HepG2 (cell line): ENCODE data around the gene VAMP4.

Source experiments
- CTCF ChIP-seq: sonication (generic); formaldehyde crosslinking; IDR thresholded peaks from 2 replicates; pipeline ENCODE4 v1.5.0; 2020; ENCODE audit warnings: mild to moderate bottlenecking, missing genetic modification reagents, moderate library complexity
- HDAC6 ChIP-seq: fragments of 200-600 bp; sonication (generic); IDR thresholded peaks from 2 replicates; pipeline ENCODE4 v1.7.0; 2017; ENCODE audit warnings: mild to moderate bottlenecking, antibody characterized with exemption, low read length, low read depth
- RAD21 ChIP-seq: fragments of 450-650 bp; formaldehyde crosslinking; IDR thresholded peaks from 2 replicates; pipeline ENCODE4 v1.5.0; 2020; ENCODE audit warnings: mild to moderate bottlenecking
- TP53 ChIP-seq: sonication (generic); formaldehyde crosslinking; conservative IDR thresholded peaks from 2 replicates; pipeline ENCODE4 v1.4.0; 2020; ENCODE audit warnings: missing genetic modification reagents
- ZNF7 ChIP-seq: IDR thresholded peaks from 2 replicates; pipeline ENCODE4 v1.6.1; 2016; ENCODE audit warnings: missing biosample characterization, missing genetic modification reagents
- ZNF850 ChIP-seq: sonication (generic); formaldehyde crosslinking; conservative IDR thresholded peaks from 2 replicates; pipeline ENCODE4 v1.9.0; 2021; ENCODE audit warnings: mild to moderate bottlenecking, missing genetic modification reagents
- TF ChIP-seq, protein P1 (sequence below): IDR thresholded peaks from 2 replicates; pipeline ENCODE4 v1.6.1; 2018; ENCODE audit warnings: missing genetic modification reagents
- TF ChIP-seq, protein P2 (sequence below): fragments of 450-650 bp; IDR thresholded peaks from 2 replicates; pipeline ENCODE4 v1.6.1; 2017

- TF ChIP-seq ZNF850 (CRISPR knock-in tag) (no peak), RAD21 (CRISPR knock-in tag) (no peak), ZNF7 (no peak), TP53 (no peak), CTCF (no peak), HDAC6 (no peak)
- TF ChIP-seq, protein P1, sequence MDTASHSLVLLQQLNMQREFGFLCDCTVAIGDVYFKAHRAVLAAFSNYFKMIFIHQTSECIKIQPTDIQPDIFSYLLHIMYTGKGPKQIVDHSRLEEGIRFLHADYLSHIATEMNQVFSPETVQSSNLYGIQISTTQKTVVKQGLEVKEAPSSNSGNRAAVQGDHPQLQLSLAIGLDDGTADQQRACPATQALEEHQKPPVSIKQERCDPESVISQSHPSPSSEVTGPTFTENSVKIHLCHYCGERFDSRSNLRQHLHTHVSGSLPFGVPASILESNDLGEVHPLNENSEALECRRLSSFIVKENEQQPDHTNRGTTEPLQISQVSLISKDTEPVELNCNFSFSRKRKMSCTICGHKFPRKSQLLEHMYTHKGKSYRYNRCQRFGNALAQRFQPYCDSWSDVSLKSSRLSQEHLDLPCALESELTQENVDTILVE (CRISPR knock-in tag) = no peak
- TF ChIP-seq, protein P2, sequence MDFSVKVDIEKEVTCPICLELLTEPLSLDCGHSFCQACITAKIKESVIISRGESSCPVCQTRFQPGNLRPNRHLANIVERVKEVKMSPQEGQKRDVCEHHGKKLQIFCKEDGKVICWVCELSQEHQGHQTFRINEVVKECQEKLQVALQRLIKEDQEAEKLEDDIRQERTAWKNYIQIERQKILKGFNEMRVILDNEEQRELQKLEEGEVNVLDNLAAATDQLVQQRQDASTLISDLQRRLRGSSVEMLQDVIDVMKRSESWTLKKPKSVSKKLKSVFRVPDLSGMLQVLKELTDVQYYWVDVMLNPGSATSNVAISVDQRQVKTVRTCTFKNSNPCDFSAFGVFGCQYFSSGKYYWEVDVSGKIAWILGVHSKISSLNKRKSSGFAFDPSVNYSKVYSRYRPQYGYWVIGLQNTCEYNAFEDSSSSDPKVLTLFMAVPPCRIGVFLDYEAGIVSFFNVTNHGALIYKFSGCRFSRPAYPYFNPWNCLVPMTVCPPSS = no peak
Observed at GRCh38 chr1:171718848-171719247, 23.0 kb downstream of the VAMP4 start.
